B cell (primary cell): ENCODE measurements around the gene CCDC182. TPM values are rescaled to one million over a fixed set of nuclear protein-coding genes. Genes with fewer than 3 reads are reported as not detected.

Experiments
- ATAC-seq: fragments of 200-7000 bp; cut with Tn5 transposase; one replicate; pipeline ENCODE4 v1.10.0; 2021; ENCODE audit warnings: low read depth, mild to moderate bottlenecking, moderate number of reproducible peaks, moderate library complexity
- CTCF ChIA-PET: fragments of 350-600 bp; sonication (Branson Sonifier 250); formaldehyde crosslinking; loops from one replicate; lab custom pipeline; 2021; ENCODE audit warnings: antibody characterized with exemption, inconsistent platforms; lab: Charles Lee
- POLR2A ChIA-PET: fragments of 350-600 bp; sonication (Branson Sonifier 250); formaldehyde crosslinking; loops from one replicate; lab custom pipeline; 2021; ENCODE audit warnings: antibody characterized with exemption; lab: Charles Lee
- DNase-seq: peaks from one replicate; pipeline ENCODE4 v3.0.0; 2013
- H2AFZ ChIP-seq: 2 replicates; pipeline ENCODE4 v1.6.1; 2012; ENCODE audit warnings: mild to moderate bottlenecking, low read depth, low read length; ENCODE audit not compliant: insufficient read depth, poor library complexity, severe bottlenecking
- H3K27ac ChIP-seq, 2 donors: 1 replicate in 1 of 2; 2 replicates in 1 of 2; pipeline ENCODE4 v1.5.1; 2012 to 2013; ENCODE audit warnings: low read length in 2 of 2, mild to moderate bottlenecking in 2 of 2, moderate library complexity in 1 of 2
- H3K27me3 ChIP-seq, 4 experiments: fragments of 200-600 bp in 1 of 4; sonication (generic) in 1 of 4; replicated peaks in 1 of 4; 1 replicate in 2 of 4; 2 replicates in 2 of 4; pipeline versions ENCODE4 v1.6.1 to v1.7.0; 2013 to 2016; ENCODE audit warnings: low read length in 3 of 4, mild to moderate bottlenecking in 2 of 4, mixed read lengths in 1 of 4, moderate library complexity in 1 of 4; ENCODE audit not compliant: insufficient read depth in 4 of 4, control insufficient read depth in 3 of 4; ENCODE audit errors: control extremely low read depth in 1 of 4
- H3K36me3 ChIP-seq, 2 experiments: replicated peaks in 1 of 2; 1 replicate in 1 of 2; 2 replicates in 1 of 2; pipeline versions ENCODE4 v1.6.1 to v1.7.1; 2013; ENCODE audit warnings: low read length in 1 of 2; ENCODE audit not compliant: insufficient read depth in 2 of 2, control insufficient read depth in 1 of 2; ENCODE audit errors: control extremely low read depth in 1 of 2, extremely low read depth in 1 of 2
- H3K4me1 ChIP-seq, 2 donors: fragments of 200-600 bp in 1 of 2; sonication (generic) in 1 of 2; 1 replicate in 1 of 2; 2 replicates in 1 of 2; pipeline versions ENCODE4 v1.5.1 to v1.6.1; 2013 to 2017; ENCODE audit warnings: low read length in 2 of 2; ENCODE audit not compliant: control insufficient read depth in 2 of 2, insufficient read depth in 2 of 2
- H3K4me2 ChIP-seq: replicated peaks from 2 replicates; pipeline ENCODE3; 2012; ENCODE audit warnings: mild to moderate bottlenecking, low read depth, low read length; ENCODE audit not compliant: poor library complexity, severe bottlenecking
- H3K4me3 ChIP-seq, 5 experiments: fragments of 200-600 bp in 1 of 5; sonication (generic) in 1 of 5; 1 replicate in 3 of 5; 2 replicates in 2 of 5; pipeline versions ENCODE4 v1.5.1 to v1.7.0; 2011 to 2016; ENCODE audit warnings: low read length in 4 of 5, mild to moderate bottlenecking in 4 of 5, low read depth in 2 of 5, control low read depth in 1 of 5, moderate library complexity in 1 of 5; ENCODE audit not compliant: insufficient read depth in 1 of 5; ENCODE audit errors: control extremely low read depth in 1 of 5, extremely low read depth in 1 of 5
- H3K79me2 ChIP-seq: fragments of 200-600 bp; sonication (generic); one replicate; pipeline ENCODE4 v1.6.0; 2016; ENCODE audit warnings: low read length; ENCODE audit not compliant: control insufficient read depth, insufficient read depth
- H3K9ac ChIP-seq: fragments of 200-600 bp; sonication (generic); 2 replicates; pipeline ENCODE4 v1.6.1; 2017; ENCODE audit warnings: mild to moderate bottlenecking, low read length, moderate library complexity
- H3K9me3 ChIP-seq, 3 donors: one replicate each; pipeline versions ENCODE4 v1.6.1 to v1.7.1; 2013; ENCODE audit warnings: low read length in 2 of 3; ENCODE audit not compliant: control insufficient read depth in 2 of 3, insufficient read depth in 1 of 3; ENCODE audit errors: control extremely low read depth in 1 of 3
- H4K20me1 ChIP-seq: 2 replicates; pipeline ENCODE4 v1.6.0; 2012; ENCODE audit warnings: mild to moderate bottlenecking, low read length; ENCODE audit not compliant: insufficient read depth, control insufficient read depth, poor library complexity, severe bottlenecking
- H3K27ac Mint-ChIP-seq: one replicate; pipeline ENCODE4 v1.8.0; 2021; ENCODE audit warnings: mixed read lengths
- H3K27me3 Mint-ChIP-seq: one replicate; pipeline ENCODE4 v1.8.0; 2021; ENCODE audit warnings: mixed read lengths
- H3K4me1 Mint-ChIP-seq: one replicate; pipeline ENCODE4 v1.8.0; 2021; ENCODE audit warnings: mixed read lengths
- H3K4me3 Mint-ChIP-seq: one replicate; pipeline ENCODE4 v1.8.0; 2021; ENCODE audit warnings: mixed read lengths
- H3K9me3 Mint-ChIP-seq: one replicate; pipeline ENCODE4 v1.8.0; 2022; ENCODE audit warnings: mixed read lengths; ENCODE audit not compliant: insufficient read depth
- CTCF ChIP-seq: fragments of 200-600 bp; IDR thresholded peaks from one replicate; pipeline ENCODE4 v1.8.0; 2022; ENCODE audit warnings: antibody characterized with exemption, mild to moderate bottlenecking
- EZH2 ChIP-seq: IDR thresholded peaks from 2 replicates; pipeline ENCODE4 v1.6.1; 2012; ENCODE audit warnings: borderline replicate concordance, low read depth, mild to moderate bottlenecking, moderate library complexity, low read length; ENCODE audit not compliant: insufficient read depth, poor library complexity, severe bottlenecking
- WGBS: methylation state at CpG from one replicate; pipeline ENCODE4 v1.1.5; 2013; ENCODE audit warnings: missing lambda C conversion rate; ENCODE audit not compliant: insufficient coverage; 5-methylcytosine and 5-hydroxymethylcytosine counted together
- intact Hi-C: fragments of 100-400 bp; cut with micrococcal nuclease; formaldehyde crosslinking; loops from one replicate; pipeline ENCODE4 v1.10.0; 2022
- polyA plus RNA-seq: library from polyadenylated mRNA; depleted of rRNA; stranded (reverse); fragments of >200 nt; gene quantifications from 2 replicates; pipeline ENCODE4 v1.2.3, GENCODE V29; 2012
- total RNA-seq, 2 donors: library from RNA; stranded (reverse); fragments of 120-200 nt in 1 of 2; gene quantifications; 1 replicate in 1 of 2; 2 replicates in 1 of 2; pipeline versions ENCODE4 v1.2.3 to v1.2.4, GENCODE V29; 2013 to 2022

CCDC182 gene
- total and polyA plus RNA-seq, 2 donors (not counting 1 experiment from before 2014, with no cell fraction given) = not detected

GRCh38 chr17:57747221-57748017 is 2.3 kb upstream of the CCDC182 start:
- intact Hi-C loops = loop anchor here (1.0 to 5.0 kb wide), 2 partner anchors 75 to 504 kb away; no protein-coding TSS in a partner anchor
- Histone ChIP-seq H3K79me2 (no peaks in the 10 kb centered on the region), H3K9ac (no peak overlapping the region), H3K9me3 (no peaks in the 10 kb centered on the region), H4K20me1 (no peaks in the 10 kb centered on the region), H3K4me2 (no peak overlapping the region), H3K27ac (no peak overlapping the region), H2AFZ (no peak overlapping the region), H3K4me1 (peaks cover 12 to 14% of the 10 kb centered on the region in 2 donors), H3K36me3 (no peaks in the 10 kb centered on the region), H3K27me3 (peaks cover 0 to 4% (median 0%) of the 10 kb centered on the region in 4 experiments), H3K4me3 (no peak overlapping the region)
- WGBS = 65% methylated on average over 4 of the region's 6 CpGs
- ChIA-PET POLR2A (no interaction called here), CTCF (interaction anchor here (0.7 to 6.5 kb wide), 31 partner anchors 8 to 624 kb away, joined by 3 to 129 read pairs (median 4); no protein-coding TSS in a partner anchor)
- no peak overlapping the region for H3K27ac Mint-ChIP-seq
- H3K4me3 Mint-ChIP-seq = no peak overlapping the region
- no peak for TF ChIP-seq EZH2
- TF ChIP-seq CTCF = peak; percentile 82
- ATAC-seq (peak; percentile 73), DNase-seq (peak; percentile 75)
- H3K4me1 Mint-ChIP-seq = peaks cover 17% of the 10 kb centered on the region
- H3K27me3 Mint-ChIP-seq = peaks cover 14% of the 10 kb centered on the region
- no peaks in the 10 kb centered on the region for H3K9me3 Mint-ChIP-seq

GRCh38 chr17:57746221-57746620 is 1.1 kb upstream of the CCDC182 start:
- intact Hi-C loops = loop anchor here (5.0 kb wide), 1 partner anchor 74 kb away; no protein-coding TSS in a partner anchor
- Histone ChIP-seq H3K27ac (no peak overlapping the region), H3K4me2 (no peak overlapping the region), H3K27me3 (peaks cover 0 to 4% (median 0%) of the 10 kb centered on the region in 4 experiments), H3K4me3 (no peak overlapping the region), H4K20me1 (no peaks in the 10 kb centered on the region), H3K36me3 (no peaks in the 10 kb centered on the region), H3K9me3 (no peaks in the 10 kb centered on the region), H3K79me2 (no peaks in the 10 kb centered on the region), H2AFZ (no peak overlapping the region), H3K9ac (no peak overlapping the region), H3K4me1 (peaks cover 12 to 14% of the 10 kb centered on the region in 2 donors)
- H3K4me1 Mint-ChIP-seq = peaks cover 17% of the 10 kb centered on the region
- TF ChIP-seq EZH2 = no peak
- TF ChIP-seq CTCF = no peak
- CTCF ChIA-PET = interaction anchor here (1.0 to 6.5 kb wide), 10 partner anchors 16 to 618 kb away, joined by 3 to 129 read pairs (median 7); no protein-coding TSS in a partner anchor
- no peaks in the 10 kb centered on the region for H3K9me3 Mint-ChIP-seq
- H3K27ac Mint-ChIP-seq = no peak overlapping the region
- DNase-seq (no peak), ATAC-seq (no peak)
- peaks cover 14% of the 10 kb centered on the region for H3K27me3 Mint-ChIP-seq
- no peak overlapping the region for H3K4me3 Mint-ChIP-seq
- POLR2A ChIA-PET = no interaction called here
